ENCODE measurements around the gene BDP1.
"Not testable (repeated sequence)": the region's sequence is repeated elsewhere in the genome, so short reads cannot be mapped to it uniquely, and the experiment has no call there.

The BDP1 gene

GRCh38 chr5:71552026-71552749, 96.7 kb downstream of the BDP1 start:
- not testable (repeated sequence) for H4K91ac ChIP-seq (ENCODE audit: low read length); H3K79me1 ChIP-seq (replicated peaks; ENCODE audit: low read length, poor library complexity, severe bottlenecking); H3K23ac ChIP-seq (ENCODE audit: low read length in 2 of 2); H2AFZ ChIP-seq (ENCODE audit: low read depth, low read length); H2AK5ac ChIP-seq (ENCODE audit: low read length, severe bottlenecking); H2BK5ac ChIP-seq (ENCODE audit: low read depth, low read length, poor library complexity, severe bottlenecking); H2BK12ac ChIP-seq (ENCODE audit: low read length in 2 of 2); H3K4me3 ChIP-seq (ENCODE audit: insufficient read depth in 1 of 2, low read depth in 1 of 2, low read length in 2 of 2); H3K18ac ChIP-seq (ENCODE audit: low read depth in 1 of 2, low read length in 2 of 2); H2BK15ac ChIP-seq (ENCODE audit: low read depth, poor library complexity, severe bottlenecking); H3K27me3 ChIP-seq (ENCODE audit: control insufficient read depth in 1 of 2, insufficient read depth in 1 of 2, low read length in 2 of 2); H3K27ac ChIP-seq (ENCODE audit: low read length, poor library complexity, severe bottlenecking); H3K9me3 ChIP-seq (ENCODE audit: control insufficient read depth, low read length); H3K4ac ChIP-seq (ENCODE audit: low read depth in 1 of 2, low read length in 2 of 2); H3K9ac ChIP-seq (ENCODE audit: low read length); H3K4me2 ChIP-seq (ENCODE audit: low read length, poor library complexity, severe bottlenecking); H3K4me1 ChIP-seq (ENCODE audit: control insufficient read depth, insufficient read depth, low read depth, low read length); H2BK120ac ChIP-seq (ENCODE audit: low read depth, low read length); H3K14ac ChIP-seq (ENCODE audit: low read length in 2 of 2); H4K8ac ChIP-seq (ENCODE audit: low read length); DNase-seq
- H3K36me3 ChIP-seq (ENCODE audit: control insufficient read depth in 1 of 2, insufficient read depth in 2 of 2, low read depth in 1 of 2, low read length in 2 of 2), result peaks cover 40 to 74% of the 10 kb centered on the region in 2 experiments
- over 99% methylated on average over 22 of the region's 53 CpGs for WGBS

GRCh38 chr5:71563161-71563560, 107.7 kb downstream of the BDP1 start:
- Histone ChIP-seq H4K91ac (ENCODE audit: low read length) (no peak overlapping the region), H2BK15ac (ENCODE audit: low read depth, poor library complexity, severe bottlenecking) (no peak overlapping the region), H3K23ac (ENCODE audit: low read length in 2 of 2) (no peak overlapping the region), H2AFZ (ENCODE audit: low read depth, low read length) (no peak overlapping the region), H2BK120ac (ENCODE audit: low read depth, low read length) (no peak overlapping the region), H3K9me3 (ENCODE audit: control insufficient read depth, low read length) (no peaks in the 10 kb centered on the region), H2BK5ac (ENCODE audit: low read depth, low read length, poor library complexity, severe bottlenecking) (no peak overlapping the region), H3K18ac (ENCODE audit: low read depth in 1 of 2, low read length in 2 of 2) (no peak overlapping the region), H3K27ac (ENCODE audit: low read length, poor library complexity, severe bottlenecking) (no peak overlapping the region), H2AK5ac (ENCODE audit: low read length, severe bottlenecking) (no peak overlapping the region), H2BK12ac (ENCODE audit: low read length in 2 of 2) (no peak overlapping the region), H3K14ac (ENCODE audit: low read length in 2 of 2) (no peak overlapping the region), H4K8ac (ENCODE audit: low read length) (no peak overlapping the region), H3K9ac (ENCODE audit: low read length) (no peak overlapping the region), H3K36me3 (ENCODE audit: control insufficient read depth in 1 of 2, insufficient read depth in 2 of 2, low read depth in 1 of 2, low read length in 2 of 2) (peaks cover 25 to 82% of the 10 kb centered on the region in 2 experiments), H3K79me1 (replicated peaks; ENCODE audit: low read length, poor library complexity, severe bottlenecking) (peaks cover 11% of the 10 kb centered on the region), H3K4me1 (ENCODE audit: control insufficient read depth, insufficient read depth, low read depth, low read length) (no peaks in the 10 kb centered on the region), H3K27me3 (ENCODE audit: control insufficient read depth in 1 of 2, insufficient read depth in 1 of 2, low read length in 2 of 2) (no peaks in the 10 kb centered on the region), H3K4me3 (ENCODE audit: insufficient read depth in 1 of 2, low read depth in 1 of 2, low read length in 2 of 2) (no peak overlapping the region), H3K4me2 (ENCODE audit: low read length, poor library complexity, severe bottlenecking) (no peak overlapping the region), H3K4ac (ENCODE audit: low read depth in 1 of 2, low read length in 2 of 2) (no peak overlapping the region)
- 99% methylated on average over 4 of the region's 4 CpGs for WGBS
- DNase-seq, result no peak

- H3K79me1 ChIP-seq (replicated peaks; ENCODE audit: low read length, poor library complexity, severe bottlenecking), result peaks cover 10% of the 10 kb centered on the region
- no peak overlapping the region for H3K23ac ChIP-seq (ENCODE audit: low read length in 2 of 2)
- H3K9me3 ChIP-seq (ENCODE audit: control insufficient read depth, low read length), result no peaks in the 10 kb centered on the region
- no peak overlapping the region for H3K4ac ChIP-seq (ENCODE audit: low read depth in 1 of 2, low read length in 2 of 2)
- no peak overlapping the region for H2BK15ac ChIP-seq (ENCODE audit: low read depth, poor library complexity, severe bottlenecking)
- peaks cover 22 to 78% of the 10 kb centered on the region in 2 experiments for H3K36me3 ChIP-seq (ENCODE audit: control insufficient read depth in 1 of 2, insufficient read depth in 2 of 2, low read depth in 1 of 2, low read length in 2 of 2)
- no peak overlapping the region for H2BK120ac ChIP-seq (ENCODE audit: low read depth, low read length)
- H3K4me3 ChIP-seq (ENCODE audit: insufficient read depth in 1 of 2, low read depth in 1 of 2, low read length in 2 of 2), result no peak overlapping the region
- H2AFZ ChIP-seq (ENCODE audit: low read depth, low read length), result no peak overlapping the region
- H3K27me3 ChIP-seq (ENCODE audit: control insufficient read depth in 1 of 2, insufficient read depth in 1 of 2, low read length in 2 of 2), result no peaks in the 10 kb centered on the region
- no peaks in the 10 kb centered on the region for H3K4me1 ChIP-seq (ENCODE audit: control insufficient read depth, insufficient read depth, low read depth, low read length)
- H3K18ac ChIP-seq (ENCODE audit: low read depth in 1 of 2, low read length in 2 of 2), result no peak overlapping the region
- H3K4me2 ChIP-seq (ENCODE audit: low read length, poor library complexity, severe bottlenecking), result no peak overlapping the region
- peak; percentile 33 for DNase-seq
- H3K14ac ChIP-seq (ENCODE audit: low read length in 2 of 2), result no peak overlapping the region
- H2BK5ac ChIP-seq (ENCODE audit: low read depth, low read length, poor library complexity, severe bottlenecking), result no peak overlapping the region
- no peak overlapping the region for H2BK12ac ChIP-seq (ENCODE audit: low read length in 2 of 2)
- no peak overlapping the region for H3K27ac ChIP-seq (ENCODE audit: low read length, poor library complexity, severe bottlenecking)
- no peak overlapping the region for H2AK5ac ChIP-seq (ENCODE audit: low read length, severe bottlenecking)
- no peak overlapping the region for H4K91ac ChIP-seq (ENCODE audit: low read length)
- H3K9ac ChIP-seq (ENCODE audit: low read length), result no peak overlapping the region
- no peak overlapping the region for H4K8ac ChIP-seq (ENCODE audit: low read length)
Measured at GRCh38 chr5:71564895-71565294, 109.4 kb downstream of the BDP1 start.

- Histone ChIP-seq H2AFZ (ENCODE audit: low read depth, low read length) (no peak overlapping the region), H3K18ac (ENCODE audit: low read depth in 1 of 2, low read length in 2 of 2) (no peak overlapping the region), H3K14ac (ENCODE audit: low read length in 2 of 2) (no peak overlapping the region), H3K79me1 (replicated peaks; ENCODE audit: low read length, poor library complexity, severe bottlenecking) (no peaks in the 10 kb centered on the region), H3K27me3 (ENCODE audit: control insufficient read depth in 1 of 2, insufficient read depth in 1 of 2, low read length in 2 of 2) (no peaks in the 10 kb centered on the region), H3K27ac (ENCODE audit: low read length, poor library complexity, severe bottlenecking) (no peak overlapping the region), H2BK12ac (ENCODE audit: low read length in 2 of 2) (no peak overlapping the region), H2BK120ac (ENCODE audit: low read depth, low read length) (no peak overlapping the region), H3K36me3 (ENCODE audit: control insufficient read depth in 1 of 2, insufficient read depth in 2 of 2, low read depth in 1 of 2, low read length in 2 of 2) (peaks cover 7 to 38% of the 10 kb centered on the region in 2 experiments), H2AK5ac (ENCODE audit: low read length, severe bottlenecking) (no peak overlapping the region), H3K9me3 (ENCODE audit: control insufficient read depth, low read length) (no peaks in the 10 kb centered on the region), H3K4ac (ENCODE audit: low read depth in 1 of 2, low read length in 2 of 2) (no peak overlapping the region), H3K4me2 (ENCODE audit: low read length, poor library complexity, severe bottlenecking) (no peak overlapping the region), H2BK15ac (ENCODE audit: low read depth, poor library complexity, severe bottlenecking) (no peak overlapping the region), H3K9ac (ENCODE audit: low read length) (no peak overlapping the region), H4K91ac (ENCODE audit: low read length) (no peak overlapping the region), H2BK5ac (ENCODE audit: low read depth, low read length, poor library complexity, severe bottlenecking) (no peak overlapping the region), H3K4me3 (ENCODE audit: insufficient read depth in 1 of 2, low read depth in 1 of 2, low read length in 2 of 2) (no peak overlapping the region), H4K8ac (ENCODE audit: low read length) (no peak overlapping the region), H3K4me1 (ENCODE audit: control insufficient read depth, insufficient read depth, low read depth, low read length) (no peaks in the 10 kb centered on the region), H3K23ac (ENCODE audit: low read length in 2 of 2) (no peak overlapping the region)
- DNase-seq, result no peak
- 100% methylated on average over 3 of the region's 5 CpGs for WGBS
Measured at GRCh38 chr5:71569748-71570509, 114.5 kb downstream of the BDP1 start.

Measured in mesenchymal stem cell (in vitro differentiated cells and primary cell).